Measurements from ENCODE around the gene CTBS. TPM values are rescaled to one million over a fixed set of nuclear protein-coding genes. Genes with fewer than 3 reads are reported as not detected.
"Not testable (repeated sequence)": the region's sequence is repeated elsewhere in the genome, so short reads cannot be mapped to it uniquely, and the experiment has no call there.

The CTBS gene
- total RNA-seq, 1 experiment from 2014 or later, result 7.4 TPM

GRCh38 chr1:84598846-84599741, 24.9 kb upstream of the CTBS start:
- no peaks in the 10 kb centered on the region for H3K36me3 ChIP-seq
- H3K4me3 ChIP-seq, result no peak overlapping the region
- no peaks in the 10 kb centered on the region for H3K27me3 ChIP-seq
- no peak for DNase-seq
- H3K9me3 ChIP-seq, result no peaks in the 10 kb centered on the region

DNA sequence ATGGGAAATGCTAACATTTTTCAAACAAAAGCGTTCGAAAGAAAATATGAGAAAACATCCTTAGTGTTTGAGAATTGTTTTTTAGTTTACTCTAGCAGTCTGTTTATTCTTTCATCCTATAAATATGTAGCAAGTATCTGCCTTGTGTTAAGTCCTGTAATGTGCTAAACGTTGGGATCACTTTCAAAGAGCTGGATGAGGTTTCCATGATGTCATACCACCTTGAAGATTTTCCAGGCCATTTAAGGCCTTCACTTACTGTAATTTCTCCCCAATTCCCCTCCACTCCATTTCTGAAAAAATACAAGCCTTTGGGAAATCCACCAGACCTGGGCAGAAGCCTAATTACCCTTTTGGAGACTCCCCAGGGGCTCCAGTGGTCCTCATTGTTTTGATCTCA, 24.2 kb upstream of the CTBS start:
- no peak for DNase-seq
- Histone ChIP-seq H3K27me3 (no peaks in the 10 kb centered on the region), H3K36me3 (no peaks in the 10 kb centered on the region), H3K4me3 (no peak overlapping the region), H3K9me3 (peaks cover 2% of the 10 kb centered on the region; the same call in 1 of the 2 replicates)

- Histone ChIP-seq H3K4me3 (no peak overlapping the region), H3K36me3 (no peaks in the 10 kb centered on the region), H3K27me3 (no peaks in the 10 kb centered on the region), H3K9me3 (peaks cover 5% of the 10 kb centered on the region)
- no peak for DNase-seq
These were observed 22.8 kb upstream of the CTBS start for GRCh38 chr1:84597011-84597410.

GRCh38 chr1:84594959-84595358, 20.7 kb upstream of the CTBS start:
- H3K36me3 ChIP-seq, DNase-seq, H3K27me3 ChIP-seq, H3K4me3 ChIP-seq, H3K9me3 ChIP-seq: not testable (repeated sequence)

DNA sequence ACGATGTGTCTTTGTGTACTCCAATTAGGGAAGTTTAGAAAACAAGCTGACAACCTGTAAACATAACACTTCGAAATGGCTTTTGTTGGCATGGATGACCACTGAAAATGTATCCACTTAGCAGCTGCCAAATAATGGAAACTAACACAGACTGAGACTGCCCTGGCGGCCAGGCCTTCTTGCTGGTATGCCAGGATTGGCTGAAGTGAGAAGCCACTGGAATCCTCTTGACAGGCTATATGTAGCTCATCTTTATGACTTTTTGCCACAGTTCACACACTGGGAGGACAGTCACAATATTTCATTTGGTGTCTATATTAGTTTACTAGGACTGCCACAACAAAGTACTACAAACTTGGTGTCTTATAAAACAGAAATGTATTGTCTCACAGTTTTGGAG, 12.9 kb upstream of the CTBS start:
- H3K9me3 ChIP-seq, result no peaks in the 10 kb centered on the region
- no peak for DNase-seq
- H3K4me3 ChIP-seq, result no peak overlapping the region
- H3K36me3 ChIP-seq, result no peaks in the 10 kb centered on the region
- no peaks in the 10 kb centered on the region for H3K27me3 ChIP-seq

DNA sequence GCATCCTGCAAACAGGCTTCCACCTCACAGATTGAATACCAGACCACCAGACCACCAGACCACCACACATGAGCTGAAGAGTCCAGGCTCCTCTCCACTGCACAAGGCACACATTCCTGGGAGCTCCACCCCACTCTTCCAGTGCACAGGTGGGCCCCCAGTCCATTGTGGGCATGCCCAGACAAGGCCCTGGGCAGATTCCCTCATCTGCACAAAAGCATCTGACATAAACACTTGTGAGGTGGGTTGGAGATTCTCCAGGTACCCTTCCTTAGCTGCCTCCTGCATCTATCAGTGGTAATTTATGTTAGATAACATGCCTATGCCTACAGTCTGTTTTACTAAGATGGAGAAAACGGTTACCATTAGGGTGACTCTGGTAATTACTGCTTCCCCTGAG, 11.6 kb upstream of the CTBS start:
- H3K27me3 ChIP-seq, result no peaks in the 10 kb centered on the region
- H3K9me3 ChIP-seq, result no peaks in the 10 kb centered on the region
- H3K4me3 ChIP-seq, result no peak overlapping the region
- DNase-seq, result no peak
- no peaks in the 10 kb centered on the region for H3K36me3 ChIP-seq

GRCh38 chr1:84584126-84584525, 9.9 kb upstream of the CTBS start:
- Histone ChIP-seq H3K36me3 (no peaks in the 10 kb centered on the region), H3K9me3 (no peaks in the 10 kb centered on the region), H3K27me3 (no peaks in the 10 kb centered on the region), H3K4me3 (no peak overlapping the region)
- no peak for DNase-seq

- H3K4me3 ChIP-seq, result no peak overlapping the region
- no peaks in the 10 kb centered on the region for H3K36me3 ChIP-seq
- DNase-seq, result no peak
- no peaks in the 10 kb centered on the region for H3K9me3 ChIP-seq
- H3K27me3 ChIP-seq, result no peaks in the 10 kb centered on the region
These were observed 9.4 kb upstream of the CTBS start for GRCh38 chr1:84583648-84584047.

GRCh38 chr1:84582802-84583587, 8.8 kb upstream of the CTBS start:
- peak; percentile 50 for DNase-seq
- Histone ChIP-seq H3K4me3 (no peak overlapping the region), H3K27me3 (no peaks in the 10 kb centered on the region), H3K9me3 (no peaks in the 10 kb centered on the region), H3K36me3 (no peaks in the 10 kb centered on the region)

GRCh38 chr1:84581648-84582047, 7.4 kb upstream of the CTBS start:
- Histone ChIP-seq H3K36me3 (no peaks in the 10 kb centered on the region), H3K4me3 (no peak overlapping the region), H3K27me3 (no peaks in the 10 kb centered on the region), H3K9me3 (no peaks in the 10 kb centered on the region)
- no peak for DNase-seq

- Histone ChIP-seq H3K4me3 (peak overlapping the region; percentile 85), H3K36me3 (peaks cover 4% of the 10 kb centered on the region), H3K27me3 (no peaks in the 10 kb centered on the region), H3K9me3 (no peaks in the 10 kb centered on the region)
- DNase-seq, result no peak
These were observed 696 bp upstream of the CTBS start for GRCh38 chr1:84574936-84575335.

DNA sequence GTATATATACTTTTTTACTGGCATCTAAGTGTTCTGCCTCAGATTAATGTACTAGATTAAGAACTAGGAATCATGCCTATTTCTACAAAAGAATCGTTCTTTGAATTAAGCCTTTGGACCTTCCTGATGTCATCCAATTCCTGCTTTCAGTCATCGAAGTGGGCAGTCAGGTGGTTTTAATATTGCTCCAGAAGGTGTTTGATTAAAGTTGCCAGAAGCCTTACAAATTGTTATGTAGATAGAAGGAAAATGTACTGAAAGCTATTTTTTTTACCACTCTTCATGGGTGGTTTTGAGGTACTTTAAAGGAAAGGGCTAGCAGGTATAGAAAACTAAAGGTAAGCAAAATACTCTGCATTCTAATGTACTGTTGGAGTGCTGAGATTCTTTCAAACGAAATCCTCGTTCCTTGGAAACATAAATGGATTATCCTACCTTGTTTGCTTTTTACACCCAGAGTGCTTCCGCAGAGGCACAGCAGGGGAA, 716 bp downstream of the CTBS start:
- peaks cover 16% of the 10 kb centered on the region for H3K36me3 ChIP-seq
- peak overlapping the region; percentile 85 for H3K4me3 ChIP-seq
- H3K27me3 ChIP-seq, result no peaks in the 10 kb centered on the region
- DNase-seq, result no peak
- no peaks in the 10 kb centered on the region for H3K9me3 ChIP-seq

DNA sequence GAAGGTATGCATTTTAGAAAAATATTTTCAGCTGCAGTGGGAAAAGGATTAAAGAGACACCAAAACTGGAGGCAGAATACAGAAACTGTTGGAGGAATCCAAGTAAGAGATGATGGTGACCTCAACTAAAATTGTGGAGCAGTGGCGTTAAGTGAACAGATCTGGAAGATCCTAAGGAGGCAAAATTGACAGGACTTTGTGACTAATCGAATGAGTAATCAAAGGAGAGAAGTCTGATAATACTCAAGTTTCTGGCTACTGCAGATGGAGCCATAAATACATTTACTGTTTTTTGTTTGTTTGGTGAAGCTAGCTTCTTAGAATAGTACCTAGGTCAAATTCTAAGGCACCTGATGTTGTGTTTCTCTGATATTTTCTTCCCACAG, 3.1 kb downstream of the CTBS start:
- H3K27me3 ChIP-seq, result no peaks in the 10 kb centered on the region
- H3K4me3 ChIP-seq, result no peak overlapping the region
- peaks cover 19% of the 10 kb centered on the region for H3K36me3 ChIP-seq
- H3K9me3 ChIP-seq, result no peaks in the 10 kb centered on the region
- no peak for DNase-seq

GRCh38 chr1:84570436-84571149, 3.6 kb downstream of the CTBS start:
- no peak overlapping the region for H3K4me3 ChIP-seq
- H3K36me3 ChIP-seq, result peaks cover 19% of the 10 kb centered on the region
- H3K9me3 ChIP-seq, result no peaks in the 10 kb centered on the region
- H3K27me3 ChIP-seq, result no peaks in the 10 kb centered on the region
- DNase-seq, result no peak

GRCh38 chr1:84569216-84569615, 5.0 kb downstream of the CTBS start:
- no peak for DNase-seq
- Histone ChIP-seq H3K9me3 (no peaks in the 10 kb centered on the region), H3K36me3 (peaks cover 19% of the 10 kb centered on the region), H3K27me3 (no peaks in the 10 kb centered on the region), H3K4me3 (no peak overlapping the region)

- no peaks in the 10 kb centered on the region for H3K9me3 ChIP-seq
- H3K27me3 ChIP-seq, result no peaks in the 10 kb centered on the region
- DNase-seq, result no peak
- no peaks in the 10 kb centered on the region; the same call in 1 of the 2 replicates for H3K36me3 ChIP-seq
- no peak overlapping the region for H3K4me3 ChIP-seq
These were observed 23.4 kb downstream of the CTBS start for GRCh38 chr1:84550826-84551225.

GRCh38 chr1:84541679-84542078, 32.6 kb downstream of the CTBS start:
- Histone ChIP-seq H3K27me3 (no peaks in the 10 kb centered on the region), H3K4me3 (no peak overlapping the region), H3K9me3 (no peaks in the 10 kb centered on the region), H3K36me3 (peaks cover 7% of the 10 kb centered on the region; the same call in 1 of the 2 replicates)
- DNase-seq, result no peak

Measured in MG63 (cell line).